Measurements from ENCODE around the gene RNF148. TPM values are rescaled to one million over a fixed set of nuclear protein-coding genes. Genes with fewer than 3 reads are reported as not detected.
"Not testable (repeated sequence)": the region's sequence is repeated elsewhere in the genome, so short reads cannot be mapped to it uniquely, and the experiment has no call there.

RNF148 gene
- total RNA-seq, 2 experiments from 2014 or later, result not detected

DNA sequence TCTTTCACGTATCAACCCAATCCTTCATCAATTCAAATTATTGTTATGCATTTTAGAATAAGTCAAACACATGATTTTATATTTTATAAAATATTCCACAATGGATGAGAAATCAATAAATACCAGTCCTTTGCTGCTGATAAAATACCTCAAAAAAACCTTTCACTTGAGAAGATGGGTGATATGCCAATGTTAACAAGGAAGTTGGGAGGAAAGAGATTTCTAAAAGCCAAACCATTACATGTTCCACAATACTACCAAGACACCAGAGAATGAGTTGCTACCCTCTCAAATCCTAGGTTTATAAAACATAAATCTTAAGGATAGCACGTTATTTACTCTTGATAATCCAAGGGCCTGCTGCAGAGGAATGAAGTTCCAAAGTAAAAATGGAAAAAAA lies 18.2 kb downstream of the RNF148 start:
- CTCF ChIA-PET, result no interaction called here
- H3K27me3 Mint-ChIP-seq (ENCODE audit: low read depth), result no peaks in the 10 kb centered on the region
- intact Hi-C loops (cut with micrococcal nuclease), result no loop called here
- H3K9me3 Mint-ChIP-seq, result peaks cover 4% of the 10 kb centered on the region
- H3K36me3 Mint-ChIP-seq (ENCODE audit: low read depth), result no peaks in the 10 kb centered on the region
- no peak for DNase-seq
- H3K27ac Mint-ChIP-seq, result no peak overlapping the region
- no peaks in the 10 kb centered on the region for H3K4me1 Mint-ChIP-seq (ENCODE audit: low read depth)
- H3K4me3 Mint-ChIP-seq, result no peak overlapping the region

DNA sequence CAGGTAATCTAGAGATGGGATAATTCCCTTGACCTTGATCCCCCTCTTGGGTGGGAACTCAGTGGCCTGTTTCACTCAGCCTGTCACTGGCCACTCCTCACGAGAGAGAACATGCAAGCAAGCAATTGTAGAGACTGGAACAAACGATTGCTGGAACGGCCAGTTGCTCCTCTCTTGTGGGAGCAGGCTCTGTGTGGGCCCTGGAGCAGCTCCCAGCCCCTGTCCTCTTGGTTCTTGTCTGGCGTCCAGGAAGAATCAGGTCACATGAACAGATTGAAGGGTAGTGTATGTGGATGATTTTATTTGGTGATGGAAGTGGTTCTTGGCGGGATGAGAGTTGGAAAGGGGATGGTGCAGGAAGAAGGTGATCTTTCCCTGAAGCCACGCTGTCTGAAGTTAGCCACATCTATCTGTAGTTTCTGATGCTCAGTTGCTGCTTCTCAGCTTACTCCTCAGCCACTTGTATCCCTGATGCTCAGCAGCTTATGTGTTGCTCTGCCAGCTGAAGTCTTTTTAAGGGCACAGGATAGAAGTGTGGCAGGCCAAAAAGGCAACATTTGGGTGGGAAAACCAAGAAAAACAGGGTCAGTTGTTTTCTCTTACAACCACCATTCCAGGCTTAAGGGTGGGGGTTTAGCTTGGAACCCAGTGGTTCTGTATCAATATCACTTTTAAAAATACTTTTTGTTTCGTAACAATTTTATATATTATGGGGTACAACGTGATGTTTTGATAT lies 19.7 kb downstream of the RNF148 start:
- H3K4me3 Mint-ChIP-seq, result no peak overlapping the region
- peaks cover 10% of the 10 kb centered on the region for H3K9me3 Mint-ChIP-seq
- no peaks in the 10 kb centered on the region for H3K4me1 Mint-ChIP-seq (ENCODE audit: low read depth)
- DNase-seq, result no peak
- CTCF ChIA-PET, result no interaction called here
- no peaks in the 10 kb centered on the region for H3K36me3 Mint-ChIP-seq (ENCODE audit: low read depth)
- no peaks in the 10 kb centered on the region for H3K27me3 Mint-ChIP-seq (ENCODE audit: low read depth)
- H3K27ac Mint-ChIP-seq, result no peak overlapping the region
- intact Hi-C loops (cut with micrococcal nuclease), result no loop called here

DNA sequence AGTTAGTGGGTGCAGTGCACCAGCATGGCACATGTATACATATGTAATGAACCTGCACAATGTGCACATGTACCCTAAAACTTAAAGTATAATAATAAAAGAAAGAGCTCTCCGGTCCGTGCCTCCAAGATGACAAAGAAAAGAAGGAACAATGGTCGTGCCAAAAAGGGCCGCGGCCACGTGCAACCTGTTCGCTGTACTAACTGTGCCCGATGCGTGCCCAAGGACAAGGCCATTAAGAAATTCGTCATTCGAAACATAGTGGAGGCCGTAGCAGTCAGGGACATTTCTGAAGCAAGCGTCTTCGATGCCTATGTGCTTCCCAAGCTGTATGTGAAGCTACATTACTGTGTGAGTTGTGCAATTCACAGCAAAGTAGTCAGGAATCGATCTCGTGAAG lies 21.5 kb downstream of the RNF148 start:
- intact Hi-C loops (cut with micrococcal nuclease); H3K27ac Mint-ChIP-seq; H3K4me1 Mint-ChIP-seq (ENCODE audit: low read depth); H3K27me3 Mint-ChIP-seq (ENCODE audit: low read depth); CTCF ChIA-PET; H3K9me3 Mint-ChIP-seq; DNase-seq; H3K4me3 Mint-ChIP-seq; H3K36me3 Mint-ChIP-seq (ENCODE audit: low read depth): not testable (repeated sequence)

GRCh38 chr7:122679813-122680212 lies 22.9 kb downstream of the RNF148 start:
- CTCF ChIA-PET, result no interaction called here
- Mint-ChIP-seq H3K27ac (no peak overlapping the region), H3K27me3 (ENCODE audit: low read depth) (no peaks in the 10 kb centered on the region), H3K9me3 (peaks cover 10% of the 10 kb centered on the region), H3K4me1 (ENCODE audit: low read depth) (no peaks in the 10 kb centered on the region), H3K36me3 (ENCODE audit: low read depth) (no peaks in the 10 kb centered on the region), H3K4me3 (no peak overlapping the region)
- no peak for DNase-seq
- intact Hi-C loops (cut with micrococcal nuclease), result no loop called here

DNA sequence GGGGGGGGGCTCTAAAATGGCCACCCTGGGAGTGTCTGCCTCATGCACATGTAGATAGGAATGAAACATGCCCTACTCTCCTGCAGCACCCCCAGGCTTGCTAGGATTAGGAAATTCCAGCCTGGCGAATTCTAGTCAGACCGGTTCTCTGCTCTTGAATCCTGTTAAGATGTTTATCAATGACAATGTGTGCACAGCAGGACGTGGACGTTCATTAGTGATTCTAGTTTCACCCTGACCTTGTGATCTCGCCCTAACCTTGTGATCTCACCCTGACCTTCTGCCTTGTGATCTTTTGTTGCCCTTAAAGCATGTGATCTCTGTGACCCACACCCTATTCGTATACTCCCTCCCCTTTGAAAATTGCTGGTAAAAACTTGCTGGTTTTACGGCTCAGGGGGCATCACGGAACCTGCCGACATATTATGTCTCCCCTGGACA lies 23.4 kb downstream of the RNF148 start:
- H3K4me1 Mint-ChIP-seq (ENCODE audit: low read depth); CTCF ChIA-PET; intact Hi-C loops (cut with micrococcal nuclease); H3K36me3 Mint-ChIP-seq (ENCODE audit: low read depth); H3K9me3 Mint-ChIP-seq; DNase-seq; H3K4me3 Mint-ChIP-seq; H3K27ac Mint-ChIP-seq; H3K27me3 Mint-ChIP-seq (ENCODE audit: low read depth): not testable (repeated sequence)

GRCh38 chr7:122677149-122677548 lies 25.6 kb downstream of the RNF148 start:
- no peaks in the 10 kb centered on the region for H3K27me3 Mint-ChIP-seq (ENCODE audit: low read depth)
- no peak overlapping the region for H3K27ac Mint-ChIP-seq
- H3K4me3 Mint-ChIP-seq, result no peak overlapping the region
- intact Hi-C loops (cut with micrococcal nuclease), result no loop called here
- peaks cover 10% of the 10 kb centered on the region for H3K9me3 Mint-ChIP-seq
- CTCF ChIA-PET, result no interaction called here
- H3K4me1 Mint-ChIP-seq (ENCODE audit: low read depth), result no peaks in the 10 kb centered on the region
- DNase-seq, result no peak
- H3K36me3 Mint-ChIP-seq (ENCODE audit: low read depth), result no peaks in the 10 kb centered on the region

DNA sequence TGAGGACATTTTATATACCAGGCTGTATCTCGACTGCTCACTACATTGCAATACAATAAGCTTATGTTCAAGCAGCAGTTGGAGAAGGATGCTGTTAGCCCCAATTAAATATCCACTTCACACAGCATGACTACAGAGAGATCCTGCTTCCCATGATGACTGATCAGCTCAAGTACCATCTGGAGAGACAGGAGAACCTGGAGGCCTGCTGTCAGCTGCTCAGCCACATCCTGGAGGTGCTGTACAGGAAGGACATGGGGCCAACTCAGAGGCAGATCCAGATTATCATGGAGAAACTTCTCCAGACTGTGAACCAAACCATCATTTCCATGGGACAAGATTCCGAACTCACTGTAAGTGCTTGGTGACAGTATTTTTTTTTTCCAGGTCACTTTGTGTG lies 26.3 kb downstream of the RNF148 start:
- peaks cover 10% of the 10 kb centered on the region for H3K9me3 Mint-ChIP-seq
- no peak for DNase-seq
- CTCF ChIA-PET, result no interaction called here

DNA sequence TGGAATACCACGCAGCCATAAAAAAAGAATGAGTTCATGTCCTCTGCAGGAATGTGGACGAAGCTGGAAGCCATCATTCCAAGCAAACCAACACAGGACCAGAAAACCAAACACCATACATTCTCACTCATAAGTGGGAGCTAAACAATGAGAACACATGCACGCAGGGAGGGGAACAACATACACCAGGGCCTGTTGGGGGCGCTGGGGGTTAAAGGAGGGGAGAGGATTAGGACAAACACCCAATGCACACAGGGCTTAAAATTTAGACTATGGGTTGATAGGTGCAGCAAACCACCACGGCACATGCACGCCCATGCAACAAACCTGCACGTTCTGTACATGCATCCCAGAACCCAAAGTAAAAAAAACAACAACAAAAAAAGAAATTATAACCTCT lies 27.1 kb downstream of the RNF148 start:
- intact Hi-C loops (cut with micrococcal nuclease), result no loop called here
- H3K4me1 Mint-ChIP-seq (ENCODE audit: low read depth), result no peaks in the 10 kb centered on the region
- CTCF ChIA-PET, result no interaction called here
- no peaks in the 10 kb centered on the region for H3K36me3 Mint-ChIP-seq (ENCODE audit: low read depth)
- no peaks in the 10 kb centered on the region for H3K27me3 Mint-ChIP-seq (ENCODE audit: low read depth)
- DNase-seq, result no peak
- no peak overlapping the region for H3K4me3 Mint-ChIP-seq
- H3K27ac Mint-ChIP-seq, result no peak overlapping the region
- peaks cover 9% of the 10 kb centered on the region for H3K9me3 Mint-ChIP-seq

More for the DNA sequence above, 26.3 kb downstream of the RNF148 start:
- no peaks in the 10 kb centered on the region for H3K4me1 Mint-ChIP-seq (ENCODE audit: low read depth)
- no peak overlapping the region for H3K4me3 Mint-ChIP-seq
- H3K27ac Mint-ChIP-seq, result no peak overlapping the region
- intact Hi-C loops (cut with micrococcal nuclease), result no loop called here
- H3K36me3 Mint-ChIP-seq (ENCODE audit: low read depth), result no peaks in the 10 kb centered on the region
- no peaks in the 10 kb centered on the region for H3K27me3 Mint-ChIP-seq (ENCODE audit: low read depth)

DNA sequence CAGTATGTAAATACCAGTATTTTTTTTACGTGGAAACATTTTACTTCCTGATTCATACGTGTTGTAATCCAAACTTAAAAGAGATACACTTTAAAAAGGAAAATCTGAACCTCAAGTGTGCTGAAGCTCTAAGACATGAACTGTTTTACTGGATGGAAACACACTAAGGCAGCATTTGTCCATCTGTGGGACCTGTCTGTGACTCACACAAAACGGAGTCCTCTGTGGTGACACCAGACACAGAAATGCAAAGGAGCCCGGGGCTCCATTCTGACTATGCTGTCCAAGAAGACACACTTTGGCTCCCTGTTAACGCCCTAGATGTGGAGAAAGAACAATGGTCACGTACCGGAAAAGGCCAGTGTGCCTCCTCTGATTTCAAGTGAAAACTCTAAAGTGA lies 27.7 kb downstream of the RNF148 start:
- Mint-ChIP-seq H3K4me1 (ENCODE audit: low read depth) (no peaks in the 10 kb centered on the region), H3K27me3 (ENCODE audit: low read depth) (no peaks in the 10 kb centered on the region), H3K36me3 (ENCODE audit: low read depth) (no peaks in the 10 kb centered on the region), H3K9me3 (peaks cover 9% of the 10 kb centered on the region), H3K4me3 (no peak overlapping the region), H3K27ac (no peak overlapping the region)
- DNase-seq, result no peak
- intact Hi-C loops (cut with micrococcal nuclease), result no loop called here
- CTCF ChIA-PET, result no interaction called here

DNA sequence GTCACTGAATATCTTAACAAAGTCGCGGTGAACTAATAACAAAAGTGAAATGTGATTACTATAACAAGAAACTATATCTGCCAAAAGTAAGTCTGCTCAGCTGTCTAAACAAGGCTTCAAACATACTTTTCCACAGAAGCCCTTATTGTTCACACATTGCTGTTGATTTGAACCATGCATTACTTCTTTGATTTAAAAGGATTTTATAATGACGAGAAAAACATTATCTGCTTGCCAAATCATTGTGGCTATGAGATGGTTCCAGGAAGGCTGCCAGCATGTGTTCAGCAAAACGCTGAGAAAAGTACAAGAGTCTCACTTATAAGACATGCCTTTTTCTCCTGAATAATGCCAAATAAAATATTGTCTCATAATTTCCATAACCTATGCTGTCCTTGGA lies 28.2 kb downstream of the RNF148 start:
- Mint-ChIP-seq H3K36me3 (ENCODE audit: low read depth) (no peaks in the 10 kb centered on the region), H3K27me3 (ENCODE audit: low read depth) (no peaks in the 10 kb centered on the region), H3K9me3 (peaks cover 8% of the 10 kb centered on the region), H3K27ac (no peak overlapping the region), H3K4me3 (no peak overlapping the region), H3K4me1 (ENCODE audit: low read depth) (no peaks in the 10 kb centered on the region)
- intact Hi-C loops (cut with micrococcal nuclease), result no loop called here
- CTCF ChIA-PET, result no interaction called here
- no peak for DNase-seq

DNA sequence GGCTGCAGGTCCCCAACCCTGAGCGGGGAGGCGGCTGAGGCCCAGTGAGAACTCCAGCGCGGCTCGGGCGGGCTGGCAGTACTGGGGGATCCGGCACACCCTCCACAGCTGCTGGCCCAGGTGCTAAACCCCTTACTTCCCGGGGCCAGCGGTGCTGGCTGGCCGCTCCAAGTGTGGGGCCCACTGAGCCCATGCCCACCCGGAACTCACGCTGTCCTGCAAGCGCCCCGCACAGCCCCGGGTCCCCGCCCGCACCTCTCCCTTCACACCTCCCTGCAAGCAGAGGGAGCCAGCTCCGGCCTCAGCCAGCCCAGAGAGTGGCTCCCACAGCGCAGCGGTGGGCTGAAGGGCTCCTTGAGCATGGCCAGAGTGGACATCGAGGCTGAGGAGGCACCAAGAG lies 28.8 kb downstream of the RNF148 start:
- Mint-ChIP-seq H3K4me3 (no peak overlapping the region), H3K4me1 (ENCODE audit: low read depth) (no peaks in the 10 kb centered on the region), H3K9me3 (peaks cover 5% of the 10 kb centered on the region), H3K27ac (no peak overlapping the region), H3K36me3 (ENCODE audit: low read depth) (no peaks in the 10 kb centered on the region), H3K27me3 (ENCODE audit: low read depth) (no peaks in the 10 kb centered on the region)
- DNase-seq, result no peak
- intact Hi-C loops (cut with micrococcal nuclease), result no loop called here
- CTCF ChIA-PET, result no interaction called here

- DNase-seq, result no peak
- Mint-ChIP-seq H3K4me3 (no peak overlapping the region), H3K9me3 (peaks cover 3% of the 10 kb centered on the region), H3K36me3 (ENCODE audit: low read depth) (no peaks in the 10 kb centered on the region), H3K27ac (no peak overlapping the region), H3K27me3 (ENCODE audit: low read depth) (no peaks in the 10 kb centered on the region), H3K4me1 (ENCODE audit: low read depth) (no peaks in the 10 kb centered on the region)
- intact Hi-C loops (cut with micrococcal nuclease), result no loop called here
- CTCF ChIA-PET, result no interaction called here
Observed at GRCh38 chr7:122672536-122672935, 30.2 kb downstream of the RNF148 start.

GRCh38 chr7:122663733-122664132 lies 39.0 kb downstream of the RNF148 start:
- Mint-ChIP-seq H3K4me1 (ENCODE audit: low read depth) (no peaks in the 10 kb centered on the region), H3K9me3 (peaks cover 1% of the 10 kb centered on the region), H3K27me3 (ENCODE audit: low read depth) (no peaks in the 10 kb centered on the region), H3K4me3 (no peak overlapping the region), H3K27ac (no peak overlapping the region), H3K36me3 (ENCODE audit: low read depth) (no peaks in the 10 kb centered on the region)
- intact Hi-C loops (cut with micrococcal nuclease), result no loop called here
- CTCF ChIA-PET, result no interaction called here
- no peak for DNase-seq
